T47D (cell line): ENCODE data around the gene SLIT3.

Experiments
- DNase-seq, 2 experiments: peaks; one replicate each; pipeline versions ENCODE4 v3.0.0 to v3.0.0-alpha.2; 2011 to 2012; ENCODE audit warnings: low read depth in 1 of 2, low spot score in 1 of 2
- JUND ChIP-seq: IDR thresholded peaks from 2 replicates; pipeline ENCODE4 v1.6.1; 2012; ENCODE audit warnings: low read depth
- in situ Hi-C: cut with HindIII; loops from 2 replicates; pipeline ENCODE4 v1.10.0; 2016; ENCODE audit warnings: low sequenced_read_pairs, low pct_unique_long_range_greater_than_20kb

The SLIT3 gene

DNA sequence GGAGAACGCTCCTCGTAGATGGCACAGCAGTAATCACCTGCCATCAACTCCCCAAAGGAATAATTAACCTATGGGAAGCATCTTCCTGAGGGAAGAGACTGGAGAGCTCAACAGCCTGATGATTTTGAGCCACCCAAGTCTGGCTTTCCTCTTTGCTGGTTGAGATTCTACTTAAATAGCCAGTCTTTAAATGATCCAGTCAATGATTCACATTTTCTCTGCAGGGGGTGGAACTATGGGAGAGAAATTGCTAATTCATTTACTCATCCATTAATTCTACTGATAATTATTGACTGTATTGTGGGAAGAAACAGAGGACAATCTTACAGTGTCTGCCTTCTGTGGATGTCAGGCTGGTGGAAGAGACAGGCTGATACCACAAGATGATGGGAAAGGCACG lies 366.8 kb downstream of the SLIT3 start:
- no peak for TF ChIP-seq JUND
- no peak for DNase-seq
- in situ Hi-C loops = no loop called here

DNA sequence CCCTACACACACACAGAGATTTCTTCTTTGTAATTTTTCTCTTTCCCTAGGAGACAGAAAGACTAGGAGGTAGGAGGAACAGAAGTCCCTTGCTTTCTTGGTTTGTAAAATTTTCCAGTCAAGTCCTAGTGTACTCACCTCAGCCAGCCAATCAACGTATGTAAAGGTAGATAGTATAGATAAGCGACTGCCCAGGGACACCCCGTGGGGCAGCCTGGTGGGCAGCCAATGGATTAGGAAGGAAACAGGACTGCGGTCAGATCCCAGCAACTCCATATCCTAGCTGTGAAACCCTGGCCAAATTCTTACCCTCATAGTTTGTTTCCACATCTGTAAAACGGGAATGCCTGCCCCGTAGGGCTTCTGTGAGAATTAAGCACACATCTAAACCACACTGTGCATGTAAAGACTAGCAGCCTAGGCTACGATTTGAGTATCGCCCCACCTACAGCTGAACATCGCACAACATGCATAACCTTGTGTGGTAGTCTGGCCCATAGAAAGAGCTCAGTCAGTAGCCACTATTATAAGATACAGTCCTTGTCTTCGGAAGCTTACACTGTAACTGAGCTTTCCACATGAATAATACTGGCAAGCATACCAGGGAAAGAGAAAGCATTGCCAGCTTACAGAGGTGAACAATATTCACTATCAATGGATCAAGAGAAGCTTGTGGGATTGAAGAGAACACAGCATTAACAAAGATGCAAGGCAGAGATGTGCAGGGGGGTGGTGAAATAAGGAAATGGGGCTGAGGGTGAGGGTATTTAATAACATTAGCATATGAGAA lies 368.3 kb downstream of the SLIT3 start:
- TF ChIP-seq JUND = no peak
- no peak for DNase-seq
- in situ Hi-C loops = no loop called here

DNA sequence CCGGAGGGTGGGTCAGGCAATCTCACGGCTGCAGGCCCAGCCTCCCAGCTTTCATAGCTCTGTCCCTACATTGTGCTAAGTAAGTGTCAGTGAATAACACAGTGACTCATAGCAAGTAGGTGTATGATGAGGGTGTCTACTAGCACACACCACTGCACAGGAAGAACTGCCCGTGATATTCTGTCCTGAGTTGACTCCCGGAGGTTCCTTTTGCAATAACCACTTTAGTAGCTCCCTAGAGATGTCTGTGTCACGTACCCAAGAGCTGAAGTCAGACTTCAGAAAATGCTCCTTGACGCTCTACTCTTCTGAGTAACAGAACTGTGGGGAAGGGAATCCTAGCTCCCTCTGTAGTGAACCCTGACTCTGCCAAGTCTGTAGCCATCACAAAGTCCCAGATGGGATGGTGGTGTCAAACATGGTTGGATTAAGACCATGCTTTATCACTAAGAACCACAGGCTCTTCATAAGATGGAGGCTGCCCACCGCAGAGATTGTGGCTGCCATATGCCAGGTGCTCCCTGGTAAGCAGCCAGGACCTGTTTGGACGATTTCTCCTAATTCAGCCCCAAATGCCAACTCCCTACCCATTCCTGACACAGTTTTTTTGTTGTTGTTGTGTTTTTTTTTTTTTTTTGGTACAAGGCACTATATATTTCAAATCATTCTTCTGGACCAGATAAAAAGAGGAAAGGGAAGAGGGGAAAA lies 369.1 kb downstream of the SLIT3 start:
- no peak for DNase-seq
- TF ChIP-seq JUND = no peak
- in situ Hi-C loops = no loop called here

DNA sequence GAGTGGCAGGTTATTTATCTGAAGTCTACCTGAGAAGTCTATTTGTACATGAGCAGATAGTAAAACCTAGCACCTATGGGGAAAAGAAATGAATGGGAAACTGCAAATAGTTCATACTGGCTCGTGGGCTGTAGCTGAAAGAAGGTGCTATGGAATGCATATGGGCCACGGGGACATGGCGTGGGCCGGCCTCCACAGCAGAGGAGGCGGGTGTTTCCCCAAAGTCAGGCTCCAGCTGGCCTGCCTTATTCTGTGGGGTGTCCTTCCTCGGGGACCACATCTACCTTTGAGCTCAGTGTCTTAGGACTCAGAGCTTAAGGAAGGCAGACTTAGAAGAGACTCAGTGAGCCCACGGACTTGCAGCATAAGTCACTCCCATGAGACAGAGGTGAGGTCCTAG lies 371.3 kb downstream of the SLIT3 start:
- no peak for DNase-seq
- TF ChIP-seq JUND = no peak
- in situ Hi-C loops = no loop called here

DNA sequence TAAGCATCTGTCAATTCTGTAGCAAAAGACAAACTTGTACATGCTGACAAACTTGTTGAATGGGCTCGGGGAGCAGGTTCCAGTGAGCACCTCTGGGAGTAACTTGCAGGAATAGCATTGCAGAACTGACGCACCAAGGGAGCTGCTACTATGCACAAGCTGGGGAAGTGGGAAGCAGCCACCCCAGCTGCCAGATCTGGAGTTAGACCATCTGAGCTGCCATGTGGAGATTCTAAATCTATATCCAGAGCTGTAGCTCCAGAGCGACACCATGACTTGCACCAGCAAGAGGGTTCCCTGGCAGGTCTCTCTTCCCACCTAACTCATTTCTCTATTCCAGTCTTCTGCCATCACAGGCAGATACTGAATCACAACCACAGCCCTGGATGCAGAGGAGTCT lies 375.8 kb downstream of the SLIT3 start:
- in situ Hi-C loops = no loop called here

DNA sequence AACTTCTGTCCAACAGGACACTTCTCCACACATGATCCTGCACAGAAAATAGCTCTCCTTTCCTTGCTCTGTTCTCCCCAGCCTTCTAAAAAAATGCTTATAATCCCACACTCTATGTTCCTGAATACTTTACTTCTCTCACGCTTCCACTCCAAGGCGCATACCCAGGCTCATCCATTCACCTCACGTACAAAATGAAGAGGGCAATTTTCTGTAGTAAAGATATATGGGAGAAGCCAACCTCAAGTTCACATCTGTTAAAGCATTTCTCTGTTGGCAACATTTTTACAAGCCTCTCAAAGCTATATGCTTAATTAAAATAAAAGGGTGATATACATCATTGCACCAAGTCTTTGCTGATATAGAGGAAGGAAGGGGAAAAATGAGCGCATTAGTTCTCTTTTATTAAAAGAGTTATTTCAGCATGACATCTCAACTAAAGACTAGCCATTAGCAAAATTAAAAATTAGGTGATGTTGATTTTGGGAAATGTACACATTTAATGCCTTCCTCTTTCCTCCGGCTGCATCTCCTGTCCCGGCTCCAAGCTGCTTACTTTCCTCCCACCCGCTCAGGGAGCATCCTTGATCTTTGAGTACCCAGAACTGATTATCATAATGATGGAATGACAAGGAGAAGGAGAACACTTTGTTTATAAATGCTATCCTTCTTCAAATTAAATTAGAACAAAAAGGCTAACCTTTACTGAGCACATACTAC lies 379.6 kb downstream of the SLIT3 start:
- no peak for DNase-seq
- TF ChIP-seq JUND = no peak
- in situ Hi-C loops = no loop called here

More for the DNA sequence above, 375.8 kb downstream of the SLIT3 start:
- no peak for TF ChIP-seq JUND
- DNase-seq = no peak

DNA sequence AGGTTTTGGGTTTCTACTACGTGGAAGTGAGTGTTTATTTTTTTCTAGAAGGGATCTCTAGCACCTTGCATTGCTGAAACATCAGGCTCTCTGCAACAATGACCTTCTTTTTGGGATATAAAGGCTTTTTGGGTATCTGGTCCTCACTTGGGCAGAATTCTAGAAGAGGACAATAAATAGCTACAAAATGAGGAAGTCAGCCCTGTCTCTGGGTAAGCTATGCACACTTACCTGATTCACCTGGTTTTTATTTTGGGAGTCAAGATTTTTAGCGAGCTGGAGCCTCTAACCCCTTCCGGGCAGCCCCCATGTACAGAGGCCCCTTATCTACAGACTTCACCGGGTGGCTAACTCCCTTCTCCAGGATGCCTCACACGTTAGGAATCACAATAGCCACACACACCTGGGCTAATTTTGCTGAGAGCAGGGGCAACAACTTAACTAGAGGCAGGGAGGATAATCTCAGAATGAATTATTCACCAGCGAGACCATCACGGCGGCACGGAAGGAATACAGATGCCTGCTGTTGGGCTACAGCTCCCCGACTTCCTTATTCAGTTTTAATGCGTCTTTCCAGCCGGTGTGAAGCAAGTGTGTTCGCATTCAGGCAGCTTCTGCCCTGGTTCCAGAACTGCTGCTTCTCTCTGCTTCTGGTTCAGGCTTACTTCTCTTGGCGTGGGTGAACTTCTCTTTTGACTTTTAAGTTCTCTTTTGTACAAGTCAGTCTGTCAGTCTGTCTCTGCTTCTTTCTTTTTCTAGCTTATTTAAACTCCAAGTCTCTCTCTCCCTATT lies 380.7 kb downstream of the SLIT3 start:
- DNase-seq = peak in 1 of 2 experiments; percentile 13
- in situ Hi-C loops = no loop called here
- no peak for TF ChIP-seq JUND

DNA sequence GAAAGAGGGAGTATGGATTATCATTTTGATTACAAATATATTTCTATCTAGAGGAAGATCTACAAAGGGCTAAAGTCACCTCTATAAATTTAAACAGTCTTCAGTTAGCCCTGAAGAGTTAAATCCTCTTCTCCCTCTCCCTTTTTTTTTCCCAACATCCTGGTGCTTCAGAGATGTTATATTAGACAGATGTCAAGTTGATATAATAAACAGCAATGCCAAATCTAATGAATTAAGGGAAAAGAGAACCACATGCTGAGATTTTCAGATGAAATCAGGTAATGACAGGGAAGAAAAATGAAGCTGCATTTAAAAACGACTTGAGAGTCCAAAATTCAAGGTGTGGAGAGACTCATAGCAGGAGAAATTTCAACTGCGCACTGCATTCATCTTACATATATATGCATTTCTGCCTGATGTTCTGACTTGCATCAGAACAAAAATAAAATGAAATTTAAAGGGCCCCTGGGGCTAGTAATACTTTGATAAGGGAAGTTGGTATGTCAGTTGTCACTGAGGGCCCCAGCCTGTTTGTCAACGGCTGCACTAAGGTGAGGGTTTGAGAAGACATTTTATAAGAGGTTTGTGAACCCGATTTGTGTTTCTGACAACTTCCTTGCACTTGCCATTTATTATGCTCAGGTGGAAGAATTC lies 382.9 kb downstream of the SLIT3 start:
- in situ Hi-C loops = no loop called here
- no peak for DNase-seq
- TF ChIP-seq JUND = no peak

DNA sequence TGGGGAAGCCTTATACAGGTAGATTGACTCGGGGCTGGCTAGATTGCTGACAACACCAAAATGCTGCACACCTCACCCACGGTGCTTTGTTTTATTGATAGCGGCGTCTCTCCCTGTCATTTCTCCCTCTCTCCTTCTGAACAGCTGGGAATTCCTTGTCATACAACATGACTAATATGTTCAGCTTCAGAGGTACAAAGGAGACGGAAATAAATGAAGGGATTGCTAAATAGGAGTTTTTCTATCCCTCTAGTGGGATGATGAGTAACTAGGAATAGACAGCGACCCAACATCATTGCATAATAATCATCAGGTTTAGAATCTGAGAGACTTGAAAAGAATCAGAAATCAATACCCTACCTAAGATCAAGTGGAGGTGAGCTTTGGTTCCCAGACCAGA lies 384.1 kb downstream of the SLIT3 start:
- no peak for DNase-seq
- TF ChIP-seq JUND = no peak
- in situ Hi-C loops = no loop called here

DNA sequence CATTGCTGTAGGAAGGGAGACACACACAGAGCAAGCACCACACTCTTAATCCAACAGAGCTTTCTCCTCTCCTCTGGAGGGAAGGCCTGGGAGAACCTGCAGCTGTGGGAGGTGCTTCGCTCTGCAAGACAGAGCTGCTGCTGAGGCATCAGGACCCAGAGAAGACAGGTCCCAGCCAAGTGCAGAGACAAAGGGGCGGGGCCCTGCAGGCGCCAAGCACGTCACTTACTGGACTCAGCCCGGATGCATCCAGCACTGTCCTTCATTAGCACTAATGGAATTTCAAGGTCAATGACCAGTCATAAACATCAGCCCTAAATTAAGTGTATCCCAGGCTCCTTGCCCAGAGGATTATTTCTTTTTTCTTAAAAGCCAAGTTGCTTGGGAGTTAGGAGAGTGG lies 384.7 kb downstream of the SLIT3 start:
- TF ChIP-seq JUND = no peak
- DNase-seq = no peak
- in situ Hi-C loops = no loop called here

DNA sequence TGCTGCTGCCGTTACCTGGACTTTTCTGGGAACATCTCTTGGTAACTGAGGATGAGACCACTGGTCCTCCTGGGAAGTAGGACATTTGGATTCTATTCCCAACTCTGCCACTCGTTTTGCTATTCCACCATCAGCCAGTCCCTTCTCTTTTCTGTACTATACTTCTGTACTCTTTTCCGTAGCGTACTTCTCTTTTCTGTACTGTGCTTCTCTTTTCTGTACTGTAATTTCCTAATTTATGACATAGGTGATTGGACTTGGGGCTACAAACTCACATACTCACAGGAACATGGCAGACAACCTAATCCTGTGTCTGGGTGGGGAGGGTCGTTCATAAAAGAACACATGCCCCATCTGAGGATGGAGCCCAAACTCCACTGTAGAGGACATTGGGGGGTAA lies 386.4 kb downstream of the SLIT3 start:
- in situ Hi-C loops = no loop called here
- TF ChIP-seq JUND = no peak
- no peak for DNase-seq

DNA sequence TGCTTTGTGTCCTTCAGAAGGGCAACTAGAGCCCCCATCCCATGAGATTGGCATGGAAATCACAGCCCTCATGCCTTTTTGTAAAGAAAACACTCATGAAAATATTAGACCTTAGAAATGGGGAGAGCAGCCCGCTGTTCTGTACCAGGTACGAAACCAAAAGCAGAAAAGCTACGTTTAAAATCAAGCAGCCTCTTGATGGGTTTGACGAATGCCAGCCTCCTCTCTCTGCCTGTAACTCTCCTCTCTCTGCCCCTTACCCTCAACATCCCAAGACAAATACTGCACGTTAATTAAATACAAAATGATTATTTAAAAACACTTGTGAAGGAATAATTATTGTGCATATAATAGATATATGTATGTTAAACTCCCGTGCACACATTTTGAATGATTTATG lies 390.1 kb downstream of the SLIT3 start:
- DNase-seq = no peak
- in situ Hi-C loops = no loop called here
- TF ChIP-seq JUND = no peak
